ENCODE data around the gene ADAM12. TPM values are rescaled to one million over a fixed set of nuclear protein-coding genes. Genes with fewer than 3 reads are reported as not detected.

The ADAM12 gene
- total and polyA plus RNA-seq, 2 of the 13 experiments (the other 11 are each of a cell fraction or from before 2014, with no cell fraction given), result not detected

DNA sequence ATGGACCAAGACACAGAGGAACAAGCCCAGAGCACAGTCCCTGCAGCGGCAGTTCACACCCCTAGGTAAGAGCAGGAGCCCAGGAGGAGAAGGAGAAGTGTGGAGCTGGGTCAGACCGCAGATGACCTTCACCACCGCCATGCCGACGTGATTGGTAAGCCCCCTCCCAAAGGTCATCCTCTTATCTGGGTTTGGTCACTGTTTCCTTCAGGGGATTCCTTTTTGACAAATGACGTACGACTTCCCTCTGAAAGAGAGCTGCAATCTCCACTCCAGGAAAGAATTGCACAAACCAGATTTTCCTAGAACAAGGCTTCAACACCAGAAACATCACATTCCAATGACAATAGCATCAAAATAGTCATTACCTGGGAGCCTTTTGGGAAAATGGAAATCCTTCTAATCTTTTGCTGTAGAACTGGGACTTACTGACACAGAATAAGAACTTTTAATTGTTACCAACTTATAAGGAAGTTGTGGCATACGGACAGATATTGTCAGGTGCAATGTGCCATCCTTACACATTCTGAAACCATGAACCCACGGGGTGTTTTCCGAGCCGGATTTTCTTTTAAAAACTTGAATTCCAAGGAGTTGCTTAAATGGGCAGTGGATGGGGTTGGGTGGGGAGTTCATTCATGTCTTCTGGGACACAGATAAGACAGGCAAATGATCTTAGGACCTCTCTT lies 20.8 kb upstream of the ADAM12 start (continued):
- TF ChIP-seq, protein P1, sequence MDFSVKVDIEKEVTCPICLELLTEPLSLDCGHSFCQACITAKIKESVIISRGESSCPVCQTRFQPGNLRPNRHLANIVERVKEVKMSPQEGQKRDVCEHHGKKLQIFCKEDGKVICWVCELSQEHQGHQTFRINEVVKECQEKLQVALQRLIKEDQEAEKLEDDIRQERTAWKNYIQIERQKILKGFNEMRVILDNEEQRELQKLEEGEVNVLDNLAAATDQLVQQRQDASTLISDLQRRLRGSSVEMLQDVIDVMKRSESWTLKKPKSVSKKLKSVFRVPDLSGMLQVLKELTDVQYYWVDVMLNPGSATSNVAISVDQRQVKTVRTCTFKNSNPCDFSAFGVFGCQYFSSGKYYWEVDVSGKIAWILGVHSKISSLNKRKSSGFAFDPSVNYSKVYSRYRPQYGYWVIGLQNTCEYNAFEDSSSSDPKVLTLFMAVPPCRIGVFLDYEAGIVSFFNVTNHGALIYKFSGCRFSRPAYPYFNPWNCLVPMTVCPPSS (IDR thresholded peaks at IDR 0.05), result no peak
- TF ChIP-seq HNRNPLL (IDR thresholded peaks at IDR 0.05; ENCODE audit: low read depth, low read length, poor library complexity, severe bottlenecking) (no peak), ZNF44 (CRISPR knock-in tag; IDR thresholded peaks at IDR 0.05) (no peak), ZBTB1 (CRISPR knock-in tag; IDR thresholded peaks at IDR 0.05; ENCODE audit: borderline replicate concordance) (no peak), RARG (CRISPR knock-in tag; IDR thresholded peaks at IDR 0.05; ENCODE audit: low read depth) (no peak)
- TF ChIP-seq, protein P2, sequence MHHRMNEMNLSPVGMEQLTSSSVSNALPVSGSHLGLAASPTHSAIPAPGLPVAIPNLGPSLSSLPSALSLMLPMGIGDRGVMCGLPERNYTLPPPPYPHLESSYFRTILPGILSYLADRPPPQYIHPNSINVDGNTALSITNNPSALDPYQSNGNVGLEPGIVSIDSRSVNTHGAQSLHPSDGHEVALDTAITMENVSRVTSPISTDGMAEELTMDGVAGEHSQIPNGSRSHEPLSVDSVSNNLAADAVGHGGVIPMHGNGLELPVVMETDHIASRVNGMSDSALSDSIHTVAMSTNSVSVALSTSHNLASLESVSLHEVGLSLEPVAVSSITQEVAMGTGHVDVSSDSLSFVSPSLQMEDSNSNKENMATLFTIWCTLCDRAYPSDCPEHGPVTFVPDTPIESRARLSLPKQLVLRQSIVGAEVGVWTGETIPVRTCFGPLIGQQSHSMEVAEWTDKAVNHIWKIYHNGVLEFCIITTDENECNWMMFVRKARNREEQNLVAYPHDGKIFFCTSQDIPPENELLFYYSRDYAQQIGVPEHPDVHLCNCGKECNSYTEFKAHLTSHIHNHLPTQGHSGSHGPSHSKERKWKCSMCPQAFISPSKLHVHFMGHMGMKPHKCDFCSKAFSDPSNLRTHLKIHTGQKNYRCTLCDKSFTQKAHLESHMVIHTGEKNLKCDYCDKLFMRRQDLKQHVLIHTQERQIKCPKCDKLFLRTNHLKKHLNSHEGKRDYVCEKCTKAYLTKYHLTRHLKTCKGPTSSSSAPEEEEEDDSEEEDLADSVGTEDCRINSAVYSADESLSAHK (CRISPR knock-in tag; IDR thresholded peaks at IDR 0.05; ENCODE audit: borderline replicate concordance), result no peak

DNA sequence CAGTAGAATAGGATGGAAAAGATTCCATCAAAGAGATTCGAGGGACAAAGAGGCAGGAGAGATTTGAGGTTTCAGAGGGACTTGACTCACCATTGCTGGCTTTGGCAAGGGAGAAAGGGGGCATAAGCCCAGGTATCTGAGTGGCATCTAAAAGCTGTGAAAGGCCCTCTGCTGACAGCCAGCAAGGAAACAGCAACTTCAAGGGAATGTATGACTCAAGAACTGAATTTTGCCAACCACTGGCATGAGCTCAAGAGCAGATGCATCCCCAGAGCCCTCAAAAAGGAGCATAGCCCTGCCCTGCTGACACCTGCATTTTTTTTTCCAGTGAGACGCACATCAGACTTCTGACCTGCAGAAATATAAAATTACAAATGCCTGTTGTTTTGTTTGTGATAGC lies 19.6 kb upstream of the ADAM12 start:
- in situ Hi-C loops (cut with HindIII; ENCODE audit: extremely low pct_ligation_motif_present, low pct_unique_long_range_greater_than_20kb) (no loop called here), intact Hi-C loops (cut with micrococcal nuclease; ENCODE audit: unreplicated experiment) (no loop called here)
- TF ChIP-seq PTBP1 (IDR thresholded peaks at IDR 0.05; ENCODE audit: low read depth, low read length, poor library complexity, severe bottlenecking), result no peak
- Histone ChIP-seq H3K27ac (ENCODE audit: extremely low read length, insufficient read depth, low read length) (no peak overlapping the region), H3K9me3 (ENCODE audit: low read length) (no peaks in the 10 kb centered on the region), H4K20me1 (ENCODE audit: insufficient read depth, low read length) (no peaks in the 10 kb centered on the region), H3K9ac (ENCODE audit: insufficient read depth, low read depth, low read length) (no peak overlapping the region), H3K79me2 (ENCODE audit: insufficient read depth, low read length) (no peaks in the 10 kb centered on the region), H3K4me3 (replicated peaks in 1 of 3; ENCODE audit: insufficient read depth in 1 of 3, low read depth in 2 of 3, low read length in 3 of 3) (no peak overlapping the region), H3K27me3 (ENCODE audit: control insufficient read depth in 1 of 2, insufficient read depth in 2 of 2, low read length in 2 of 2) (peaks cover 2 to 10% of the 10 kb centered on the region in 2 experiments; a peak in 4 of 5 replicates), H3K4me1 (ENCODE audit: insufficient read depth, low read length) (no peaks in the 10 kb centered on the region), H2AFZ (ENCODE audit: low read length) (no peak overlapping the region), H3K4me2 (ENCODE audit: low read depth, low read length) (no peak overlapping the region), H3K36me3 (replicated peaks in 1 of 2; ENCODE audit: control insufficient read depth in 1 of 2, insufficient read depth in 2 of 2, low read length in 2 of 2) (no peaks in the 10 kb centered on the region)
- DNase-seq (ENCODE audit: low spot score), result no peak
- 42% methylated on average over 2 of the region's 2 CpGs for WGBS (ENCODE audit: low lambda C conversion rate)
- ChIA-PET CTCF (ENCODE audit: low intra/inter-chr PET ratio, low total read pairs) (no interaction called here), POLR2A (no interaction called here)
- FAIRE-seq, result no peak
- ATAC-seq, result no peak
- no TSS peak for BruUV-seq (replicated peaks)
